GM12878 (cell line): ENCODE data around the gene KIRREL3. TPM values are rescaled to one million over a fixed set of nuclear protein-coding genes. Genes with fewer than 3 reads are reported as not detected.

ENCODE experiments used
- BCL11A ChIP-seq: IDR thresholded peaks from 2 replicates; pipeline ENCODE4 v1.6.1; 2011; ENCODE audit warnings: low read depth, low read length
- CHD2 ChIP-seq: IDR thresholded peaks from 2 replicates; pipeline ENCODE4 v1.6.1; 2011; ENCODE audit warnings: low read depth, low read length, improper control_type of control experiment, borderline replicate concordance
- CTCF ChIP-seq, 3 experiments: IDR thresholded peaks in 2 of 3; conservative IDR thresholded peaks in 1 of 3; 2 replicates each; pipeline ENCODE4 v1.5.1; 2011; ENCODE audit warnings: low read depth in 3 of 3, low read length in 3 of 3, mild to moderate bottlenecking in 3 of 3, control low read depth in 2 of 3, moderate library complexity in 2 of 3, inconsistent platforms in 1 of 3, mixed read lengths in 1 of 3; ENCODE audit not compliant: control insufficient read depth in 2 of 3, insufficient read depth in 1 of 3; ENCODE audit errors: extremely low read depth in 1 of 3
- EED ChIP-seq: sonication (generic); IDR thresholded peaks from 2 replicates; pipeline ENCODE4 v1.6.1; 2016; ENCODE audit warnings: antibody characterized with exemption, low read depth
- ELK1 ChIP-seq: IDR thresholded peaks from 2 replicates; pipeline ENCODE4 v1.6.1; 2012; ENCODE audit warnings: low read depth, low read length, improper control_type of control experiment
- IKZF1 ChIP-seq: fragments of 450-650 bp; conservative IDR thresholded peaks from 2 replicates; pipeline ENCODE4 v1.6.1; 2017; ENCODE audit warnings: antibody characterized with exemption, mild to moderate bottlenecking
- IRF4 ChIP-seq: IDR thresholded peaks from 2 replicates; pipeline ENCODE4 v1.6.1; 2011; ENCODE audit warnings: low read depth, low read length
- MAX ChIP-seq: IDR thresholded peaks from 2 replicates; pipeline ENCODE4 v1.6.1; 2012; ENCODE audit warnings: low read depth, low read length, improper control_type of control experiment
- MYB ChIP-seq: fragments of 150-350 bp; IDR thresholded peaks from 2 replicates; pipeline ENCODE4 v1.6.1; 2014; ENCODE audit warnings: mild to moderate bottlenecking, low read depth, low read length, borderline replicate concordance
- NBN ChIP-seq: fragments of 450-650 bp; IDR thresholded peaks from 2 replicates; pipeline ENCODE4 v1.6.1; 2016
- NR2C1 ChIP-seq: fragments of 450-650 bp; IDR thresholded peaks from 2 replicates; pipeline ENCODE4 v1.6.1; 2017; ENCODE audit warnings: antibody characterized with exemption, mild to moderate bottlenecking, moderate library complexity
- PRDM15 ChIP-seq: fragments of 450-650 bp; formaldehyde crosslinking; IDR thresholded peaks from 2 replicates; pipeline ENCODE4 v1.4.0; 2020; ENCODE audit warnings: mild to moderate bottlenecking, moderate library complexity
- RAD51 ChIP-seq: fragments of 450-650 bp; IDR thresholded peaks from 2 replicates; pipeline ENCODE4 v1.6.1; 2016; ENCODE audit warnings: moderate library complexity, mild to moderate bottlenecking, inconsistent platforms
- SIN3A ChIP-seq: IDR thresholded peaks from 2 replicates; pipeline ENCODE4 v1.6.1; 2012; ENCODE audit warnings: low read depth, low read length, improper control_type of control experiment
- SMC3 ChIP-seq: IDR thresholded peaks from 2 replicates; pipeline ENCODE4 v1.6.1; 2011; ENCODE audit warnings: low read length, improper control_type of control experiment, borderline replicate concordance
- STAT1 ChIP-seq: fragments of 450-650 bp; conservative IDR thresholded peaks from 2 replicates; pipeline ENCODE4 v1.6.1; 2014; ENCODE audit warnings: antibody characterized with exemption, mild to moderate bottlenecking
- SUPT20H ChIP-seq: IDR thresholded peaks from 2 replicates; pipeline ENCODE4 v1.6.1; 2011; ENCODE audit warnings: low read depth, mild to moderate bottlenecking, low read length, moderate library complexity, borderline replicate concordance; ENCODE audit not compliant: control insufficient read depth
- SUZ12 ChIP-seq: fragments of 200-600 bp; sonication (generic); IDR thresholded peaks from one replicate; pipeline ENCODE4 v1.6.1; 2018; ENCODE audit warnings: antibody characterized with exemption, mild to moderate bottlenecking; ENCODE audit not compliant: unreplicated experiment
- TCF12 ChIP-seq: IDR thresholded peaks from 2 replicates; pipeline ENCODE4 v1.6.1; 2011; ENCODE audit warnings: low read depth, mild to moderate bottlenecking, low read length
- YBX1 ChIP-seq: fragments of 450-650 bp; IDR thresholded peaks from 2 replicates; pipeline ENCODE4 v1.6.1; 2016; ENCODE audit warnings: antibody characterized with exemption
- ZBTB33 ChIP-seq: fragments of 450-650 bp; IDR thresholded peaks from 2 replicates; pipeline ENCODE4 v1.6.1; 2017; ENCODE audit warnings: mild to moderate bottlenecking
- ZNF217 ChIP-seq: fragments of 450-650 bp; IDR thresholded peaks from 2 replicates; pipeline ENCODE4 v1.6.1; 2017; ENCODE audit warnings: antibody characterized with exemption, mild to moderate bottlenecking
- ZZZ3 ChIP-seq: IDR thresholded peaks from 2 replicates; pipeline ENCODE4 v1.6.1; 2011; ENCODE audit warnings: low read depth; ENCODE audit not compliant: control insufficient read depth, insufficient read length
- polyA plus RNA-seq, 11 experiments: library from polyadenylated mRNA; depleted of rRNA in 4 of 11; unstranded in 6 of 11; stranded (reverse) in 5 of 11; fragments of >200 nt; fragmentation: Nextera tagmentation in 4 of 11; fragmentation: Illumina TruSeq in 1 of 11; extraction: Ambion mirVana in 4 of 11; extraction: Trizol in 1 of 11; gene quantifications; 1 replicate in 1 of 11; 2 replicates in 10 of 11; pipeline versions ENCODE4 v1.2.1 to v1.2.3, GENCODE V29; 2011 to 2016; ENCODE audit warnings: inconsistent platforms in 2 of 11, missing spikeins in 2 of 11, low read depth in 1 of 11
- total RNA-seq, 4 experiments: library from RNA; depleted of rRNA in 3 of 4; stranded (reverse); fragments of >200 nt in 3 of 4; fragmentation: Illumina TruSeq in 1 of 4; extraction: Trizol in 1 of 4; gene quantifications; 2 replicates each; pipeline versions ENCODE4 v1.2.1 to v1.2.3, GENCODE V29; 2013 to 2021

The KIRREL3 gene
- total and polyA plus RNA-seq, 10 of the 15 experiments (the other 5 are each of a cell fraction or from before 2014, with no cell fraction given), result under 0.01 TPM; not detected in 9

- no peak for TF ChIP-seq EED
- no peak for TF ChIP-seq IRF4
- TF ChIP-seq YBX1, result no peak
- TF ChIP-seq ELK1, result no peak
- TF ChIP-seq RAD51, result no peak
- TF ChIP-seq CTCF (IDR thresholded peaks at IDR 0.05 in 2 of 3, conservative IDR thresholded peaks at IDR 0.05 in 1 of 3; ENCODE audit: control insufficient read depth in 2 of 3, extremely low read depth in 1 of 3, insufficient read depth in 1 of 3, low read depth in 3 of 3, low read length in 3 of 3), result no peak
- TF ChIP-seq NR2C1, result no peak
- no peak for TF ChIP-seq MAX
- no peak for TF ChIP-seq SUZ12
- no peak for TF ChIP-seq STAT1
- peak; percentile 46; the same call in 1 of the 2 replicates for TF ChIP-seq IKZF1
- no peak for TF ChIP-seq MYB
- TF ChIP-seq PRDM15 (CRISPR knock-in tag), result no peak
- TF ChIP-seq BCL11A, result peak; percentile 76
- no peak for TF ChIP-seq SIN3A
- TF ChIP-seq TCF12, result 0 out of 2 replicates have a peak, but pooled peaks have one; percentile 13
- no peak for TF ChIP-seq ZZZ3
- TF ChIP-seq SMC3, result no peak
- TF ChIP-seq ZBTB33, result no peak
- TF ChIP-seq SUPT20H, result no peak
- TF ChIP-seq ZNF217, result no peak
- peak; percentile 55; the same call in 1 of the 2 replicates for TF ChIP-seq NBN
- peak; percentile 66; the same call in 1 of the 2 replicates for TF ChIP-seq CHD2
These were observed 299.6 kb downstream of the KIRREL3 start (continued) for GRCh38 chr11:126700768-126701519.
